ENCODE data around the gene RNH1. TPM values are rescaled to one million over a fixed set of nuclear protein-coding genes. Genes with fewer than 3 reads are reported as not detected.
A peak's percentile ranks its signal among the peaks of the same experiment; 100 is the strongest.

RNH1 gene
- total RNA-seq, 1 donor from 2014 or later: 190 TPM

- intact Hi-C loops (cut with DNase I): no loop called here
- ATAC-seq: no peak
- no peak for DNase-seq (ENCODE audit: missing footprints)
Measured at GRCh38 chr11:454043-454442, 53.0 kb downstream of the RNH1 start.

GRCh38 chr11:453564-453963, 53.5 kb downstream of the RNH1 start:
- DNase-seq (ENCODE audit: missing footprints) (no peak), ATAC-seq (no peak)
- intact Hi-C loops (cut with DNase I): no loop called here

- ATAC-seq (no peak), DNase-seq (ENCODE audit: missing footprints) (no peak)
- intact Hi-C loops (cut with DNase I): no loop called here
Measured at GRCh38 chr11:452916-453527, 54.0 kb downstream of the RNH1 start.

- ATAC-seq: no peak
- intact Hi-C loops (cut with DNase I): no loop called here
- peak; percentile 62 for DNase-seq (ENCODE audit: missing footprints)
Measured at GRCh38 chr11:452203-452744, 54.8 kb downstream of the RNH1 start.

GRCh38 chr11:451738-452137, 55.3 kb downstream of the RNH1 start:
- no peak for ATAC-seq
- DNase-seq (ENCODE audit: missing footprints): no peak
- intact Hi-C loops (cut with DNase I): loop anchor here (2.0 kb wide), 1 partner anchor 55 kb away; the partner anchor contains the start of gene RNH1

- no peak for ATAC-seq
- intact Hi-C loops (cut with DNase I): loop anchor here (2.0 kb wide), 1 partner anchor 56 kb away; the partner anchor contains the start of gene RNH1
- peak; percentile 84 for DNase-seq (ENCODE audit: missing footprints)
Measured at GRCh38 chr11:450809-451451, 56.1 kb downstream of the RNH1 start.

GRCh38 chr11:449889-450808, 56.9 kb downstream of the RNH1 start, which contains the start of gene PTDSS2:
Gene PTDSS2, plus strand, starts transcription at chr11:450279. Its CDS starts 177 bp downstream, at chr11:450456.
- intact Hi-C loops (cut with DNase I): loop anchor here (2.0 to 5.0 kb wide), 4 partner anchors 35 to 143 kb away; partner anchors contain the start of genes IFITM2, RNH1 and SIGIRR
- DNase-seq (ENCODE audit: missing footprints): peak; percentile 98
- ATAC-seq: peak; percentile 93

GRCh38 chr11:447923-448731, 58.9 kb downstream of the RNH1 start:
- DNase-seq (ENCODE audit: missing footprints) (peak; percentile 99), ATAC-seq (peak; percentile 88)
- intact Hi-C loops (cut with DNase I): loop anchor here (2.0 to 5.0 kb wide), 3 partner anchors 33 to 141 kb away; partner anchors contain the start of genes IFITM2 and SIGIRR

GRCh38 chr11:446891-447290, 60.2 kb downstream of the RNH1 start:
- intact Hi-C loops (cut with DNase I): loop anchor here (5.0 kb wide), 1 partner anchor 140 kb away; the partner anchor contains the start of gene IFITM2
- DNase-seq (ENCODE audit: missing footprints) (no peak), ATAC-seq (no peak)

- DNase-seq (ENCODE audit: missing footprints) (no peak), ATAC-seq (no peak)
- intact Hi-C loops (cut with DNase I): loop anchor here (5.0 kb wide), 1 partner anchor 139 kb away; the partner anchor contains the start of gene IFITM2
Measured at GRCh38 chr11:445765-446588, 61.1 kb downstream of the RNH1 start.

Other genes starting within 250 kb of the RNH1 start
- 0.14 TPM for gene NLRP6, start 228.8 kb downstream of the RNH1 start, total RNA-seq
- 10.0 TPM for gene PGGHG, start 218.1 kb downstream of the RNH1 start, total RNA-seq
- gene IFITM5, start 207.7 kb downstream of the RNH1 start, total RNA-seq: not detected
- gene IFITM2, start 199.4 kb downstream of the RNH1 start, total RNA-seq: 253 TPM
- 125 TPM for gene IFITM1, start 193.2 kb downstream of the RNH1 start, total RNA-seq
- 401 TPM for gene IFITM3, start 186.4 kb downstream of the RNH1 start, total RNA-seq
- 0.54 TPM for gene B4GALNT4, start 137.7 kb downstream of the RNH1 start, total RNA-seq
- gene PKP3, start 113.0 kb downstream of the RNH1 start, total RNA-seq: 0.32 TPM
- gene SIGIRR, start 92.2 kb downstream of the RNH1 start, total RNA-seq: 50.0 TPM
- gene ANO9, start 65.2 kb downstream of the RNH1 start, total RNA-seq: 0.41 TPM
- gene PTDSS2, start 57.0 kb downstream of the RNH1 start, total RNA-seq: 27.8 TPM
- gene HRAS, start 28.3 kb upstream of the RNH1 start, total RNA-seq: 57.5 TPM
- gene LRRC56, start 30.3 kb upstream of the RNH1 start, total RNA-seq: 0.16 TPM
- gene LMNTD2, start 53.5 kb upstream of the RNH1 start, total RNA-seq: 0.14 TPM
- gene RASSF7, start 53.7 kb upstream of the RNH1 start, total RNA-seq: 3.9 TPM
- gene PHRF1, start 69.2 kb upstream of the RNH1 start, total RNA-seq: 16.6 TPM
- 13.2 TPM for gene IRF7, start 108.7 kb upstream of the RNH1 start, total RNA-seq
- gene CDHR5, start 117.7 kb upstream of the RNH1 start, total RNA-seq: not detected
- gene SCT, start 119.9 kb upstream of the RNH1 start, total RNA-seq: not detected
- 0.16 TPM for gene DRD4, start 130.0 kb upstream of the RNH1 start, total RNA-seq
- 20.6 TPM for gene DEAF1, start 188.0 kb upstream of the RNH1 start, total RNA-seq
- 9.9 TPM for gene TMEM80, start 188.6 kb upstream of the RNH1 start, total RNA-seq
- gene EPS8L2, start 199.0 kb upstream of the RNH1 start, total RNA-seq: 7.7 TPM
- 102 TPM for gene TALDO1, start 240.2 kb upstream of the RNH1 start, total RNA-seq

Data from Right ventricle myocardium inferior (tissue), 1 donor.